Vagina (tissue), 2 donors: ENCODE results near the gene PCED1A. TPM values are rescaled to one million over a fixed set of nuclear protein-coding genes. Genes with fewer than 3 reads are reported as not detected.

ENCODE experiments used
- DNase-seq, 2 donors: peaks; one replicate each; pipeline ENCODE4 v3.0.0-alpha.2; 2017; ENCODE audit errors: extremely low spot score in 2 of 2
- H3K27ac ChIP-seq: fragments of 200-600 bp; sonication (generic); one replicate; pipeline ENCODE4 v1.5.1; 2019
- H3K27me3 ChIP-seq: fragments of 200-600 bp; sonication (generic); one replicate; pipeline ENCODE4 v1.5.1; 2019
- H3K36me3 ChIP-seq, 2 donors: fragments of 200-600 bp; sonication (generic); one replicate each; pipeline ENCODE4 v1.5.1; 2017 to 2019
- H3K4me1 ChIP-seq: fragments of 200-600 bp; sonication (generic); one replicate; pipeline ENCODE4 v1.5.1; 2019
- H3K4me3 ChIP-seq, 2 donors: fragments of 200-600 bp; sonication (generic); 1 replicate in 1 of 2; 2 replicates in 1 of 2; pipeline ENCODE4 v1.5.1; 2016 to 2019
- H3K9me3 ChIP-seq: fragments of 200-600 bp; sonication (generic); one replicate; pipeline ENCODE4 v1.5.1; 2019
- POLR2A ChIP-seq, 2 donors: fragments of 450-650 bp; IDR thresholded peaks; one replicate each; pipeline ENCODE4 v1.6.1; 2017; ENCODE audit warnings: antibody characterized with exemption in 2 of 2, mild to moderate bottlenecking in 2 of 2, moderate library complexity in 2 of 2
- POLR2AphosphoS5 ChIP-seq, 2 donors: sonication (generic); formaldehyde crosslinking; IDR thresholded peaks; one replicate each; pipeline ENCODE4 v1.9.0; 2017; ENCODE audit warnings: antibody characterized with exemption in 2 of 2, mild to moderate bottlenecking in 2 of 2, low read depth in 1 of 2; ENCODE audit not compliant: insufficient read depth in 1 of 2
- intact Hi-C: fragments of 100-400 bp; cut with DNase I; formaldehyde crosslinking; loops from one replicate; pipeline ENCODE4 v1.15.1; 2023
- total RNA-seq: library from RNA; depleted of rRNA; stranded (reverse); fragments of >200 nt; gene quantifications from one replicate; pipeline ENCODE4 v1.2.3, GENCODE V29; 2016
- TF ChIP-seq, protein P1 (sequence below), 3 experiments: fragments of 450-650 bp in 2 of 3; fragments of 200-600 bp in 1 of 3; sonication (generic) in 1 of 3; IDR thresholded peaks; one replicate each; pipeline ENCODE4 v1.5.1; 2017 to 2019; ENCODE audit warnings: antibody characterized with exemption in 3 of 3, mild to moderate bottlenecking in 2 of 3, moderate library complexity in 2 of 3

PCED1A gene
- total RNA-seq, 1 donor from 2014 or later, result 22.1 TPM

GRCh38 chr20:2826655-2827054, 13.8 kb downstream of the PCED1A start:
- DNase-seq, result no peak
- no peak overlapping the region for H3K4me3 ChIP-seq
- H3K27ac ChIP-seq, result no peak overlapping the region
- TF ChIP-seq, protein P1, sequence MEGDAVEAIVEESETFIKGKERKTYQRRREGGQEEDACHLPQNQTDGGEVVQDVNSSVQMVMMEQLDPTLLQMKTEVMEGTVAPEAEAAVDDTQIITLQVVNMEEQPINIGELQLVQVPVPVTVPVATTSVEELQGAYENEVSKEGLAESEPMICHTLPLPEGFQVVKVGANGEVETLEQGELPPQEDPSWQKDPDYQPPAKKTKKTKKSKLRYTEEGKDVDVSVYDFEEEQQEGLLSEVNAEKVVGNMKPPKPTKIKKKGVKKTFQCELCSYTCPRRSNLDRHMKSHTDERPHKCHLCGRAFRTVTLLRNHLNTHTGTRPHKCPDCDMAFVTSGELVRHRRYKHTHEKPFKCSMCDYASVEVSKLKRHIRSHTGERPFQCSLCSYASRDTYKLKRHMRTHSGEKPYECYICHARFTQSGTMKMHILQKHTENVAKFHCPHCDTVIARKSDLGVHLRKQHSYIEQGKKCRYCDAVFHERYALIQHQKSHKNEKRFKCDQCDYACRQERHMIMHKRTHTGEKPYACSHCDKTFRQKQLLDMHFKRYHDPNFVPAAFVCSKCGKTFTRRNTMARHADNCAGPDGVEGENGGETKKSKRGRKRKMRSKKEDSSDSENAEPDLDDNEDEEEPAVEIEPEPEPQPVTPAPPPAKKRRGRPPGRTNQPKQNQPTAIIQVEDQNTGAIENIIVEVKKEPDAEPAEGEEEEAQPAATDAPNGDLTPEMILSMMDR (IDR thresholded peaks at IDR 0.05), result no peak
- TF ChIP-seq POLR2AphosphoS5 (IDR thresholded peaks at IDR 0.05; ENCODE audit: insufficient read depth in 1 of 2, low read depth in 1 of 2) (no peak), POLR2A (IDR thresholded peaks at IDR 0.05) (no peak)
- no peaks in the 10 kb centered on the region for H3K36me3 ChIP-seq
- H3K27me3 ChIP-seq, result no peaks in the 10 kb centered on the region
- peaks cover 10% of the 10 kb centered on the region for H3K4me1 ChIP-seq
- intact Hi-C loops, result no loop called here
- no peaks in the 10 kb centered on the region for H3K9me3 ChIP-seq

DNA sequence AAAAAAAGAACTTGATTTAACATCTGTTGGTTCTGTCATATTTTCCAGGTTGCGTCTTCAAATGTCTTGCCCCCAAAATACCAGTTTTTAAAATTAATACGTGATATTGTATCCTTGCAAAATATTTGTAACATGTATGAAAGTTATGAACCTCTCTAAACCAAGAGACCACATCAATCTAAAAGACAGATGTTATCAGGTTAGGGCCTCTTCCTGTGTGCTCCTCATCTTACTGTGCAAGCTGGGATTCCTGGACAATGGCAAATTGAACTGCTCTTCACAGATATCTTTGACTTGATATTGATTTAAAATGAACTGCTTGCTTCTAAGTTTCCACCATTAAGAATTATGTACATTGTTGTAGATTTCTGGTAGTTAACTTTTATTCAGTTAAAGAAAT, 14.7 kb downstream of the PCED1A start:
- Histone ChIP-seq H3K9me3 (no peaks in the 10 kb centered on the region), H3K4me1 (peaks cover 15% of the 10 kb centered on the region), H3K4me3 (no peak overlapping the region), H3K27ac (no peak overlapping the region), H3K36me3 (no peaks in the 10 kb centered on the region), H3K27me3 (no peaks in the 10 kb centered on the region)
- TF ChIP-seq, protein P1 (IDR thresholded peaks at IDR 0.05), result no peak
- no peak for TF ChIP-seq POLR2AphosphoS5 (IDR thresholded peaks at IDR 0.05; ENCODE audit: insufficient read depth in 1 of 2, low read depth in 1 of 2)
- DNase-seq, result no peak
- intact Hi-C loops, result no loop called here

DNA sequence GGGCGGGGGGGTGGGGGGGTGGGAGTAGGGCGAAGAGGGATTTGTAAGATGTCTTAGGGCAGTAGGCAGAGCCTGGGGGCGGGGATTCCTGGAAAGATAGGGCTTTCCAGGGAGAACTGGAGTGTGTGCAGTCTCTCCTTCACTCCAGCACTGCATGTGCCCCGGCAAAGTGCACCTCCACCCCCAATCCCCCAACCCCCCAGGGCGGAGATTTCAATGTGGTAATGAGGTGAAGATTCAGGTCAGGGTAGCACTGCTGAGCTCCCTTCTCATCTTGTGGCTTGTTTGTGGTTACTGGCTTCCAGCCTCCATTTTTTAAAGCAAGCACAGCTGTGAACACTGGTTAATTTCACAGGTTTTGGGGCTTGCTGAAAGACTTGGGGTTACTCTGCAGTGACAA, 18.4 kb downstream of the PCED1A start:
- Histone ChIP-seq H3K36me3 (no peaks in the 10 kb centered on the region), H3K27me3 (no peaks in the 10 kb centered on the region), H3K27ac (no peak overlapping the region), H3K9me3 (no peaks in the 10 kb centered on the region), H3K4me3 (peak overlapping the region in 1 of 2 donors; percentile 19), H3K4me1 (peaks cover 23% of the 10 kb centered on the region)
- intact Hi-C loops, result no loop called here
- peak in 1 of 2 donors; percentile 81 for DNase-seq
- TF ChIP-seq POLR2AphosphoS5 (IDR thresholded peaks at IDR 0.05; ENCODE audit: insufficient read depth in 1 of 2, low read depth in 1 of 2), result no peak
- TF ChIP-seq POLR2A (IDR thresholded peaks at IDR 0.05), result no peak

DNA sequence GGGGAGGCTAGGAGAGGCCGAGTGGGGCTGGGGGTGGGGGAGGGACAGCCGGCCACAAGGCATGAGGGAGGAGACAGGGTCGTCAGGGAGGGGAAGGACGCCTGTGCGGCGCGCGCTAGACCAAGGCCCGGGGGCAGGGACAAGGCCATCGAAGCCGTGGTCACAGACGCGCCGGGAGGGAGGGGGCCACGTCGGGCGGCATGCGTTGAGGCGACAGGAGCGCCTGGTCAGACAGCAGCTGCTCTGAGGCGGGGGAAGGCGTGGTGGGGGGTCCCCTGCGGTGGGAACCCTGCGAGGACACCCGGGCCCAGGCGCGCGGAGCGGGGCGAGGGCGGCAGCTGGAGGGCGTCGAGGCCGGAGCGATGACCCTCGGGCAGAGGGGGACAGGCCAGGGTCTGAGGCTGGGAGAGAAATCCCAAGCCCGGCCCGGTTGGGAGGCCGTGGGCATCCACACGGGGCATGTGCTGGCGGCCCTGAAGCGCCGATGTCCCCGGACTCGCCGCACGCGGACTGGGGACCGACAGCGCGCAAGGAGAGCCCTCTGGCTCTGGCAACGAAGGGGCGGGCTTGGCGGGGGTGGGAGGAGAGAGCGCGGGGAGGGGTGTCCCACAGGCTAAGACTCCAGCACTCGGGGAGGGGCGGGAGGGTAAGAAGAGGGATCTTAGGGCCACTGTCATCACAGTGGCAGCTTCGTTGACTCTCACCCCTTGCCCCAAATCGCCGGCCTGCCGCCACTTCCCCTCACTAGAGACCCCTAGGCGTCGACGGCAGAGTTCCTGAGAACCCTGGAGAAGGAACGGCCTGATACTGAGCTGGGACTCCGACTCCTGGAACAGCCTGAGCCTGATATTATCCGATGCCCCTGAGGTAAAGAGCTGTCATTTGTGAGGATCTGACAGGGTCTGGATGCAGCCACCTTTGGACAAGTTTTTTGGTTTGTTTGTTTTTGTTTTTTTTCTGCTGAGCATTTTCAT, 19.3 kb downstream of the PCED1A start:
- peak overlapping the region; percentile 59 for H3K27ac ChIP-seq
- H3K36me3 ChIP-seq, result no peaks in the 10 kb centered on the region
- peaks cover 32% of the 10 kb centered on the region for H3K4me1 ChIP-seq
- DNase-seq, result no peak
- intact Hi-C loops, result no loop called here
- no peaks in the 10 kb centered on the region for H3K9me3 ChIP-seq
- H3K4me3 ChIP-seq, result peak overlapping the region in 1 of 2 donors; percentile 19
- TF ChIP-seq POLR2AphosphoS5 (IDR thresholded peaks at IDR 0.05; ENCODE audit: insufficient read depth in 1 of 2, low read depth in 1 of 2) (no peak), POLR2A (IDR thresholded peaks at IDR 0.05) (no peak)
- TF ChIP-seq, protein P1 (IDR thresholded peaks at IDR 0.05), result no peak
- no peaks in the 10 kb centered on the region for H3K27me3 ChIP-seq

DNA sequence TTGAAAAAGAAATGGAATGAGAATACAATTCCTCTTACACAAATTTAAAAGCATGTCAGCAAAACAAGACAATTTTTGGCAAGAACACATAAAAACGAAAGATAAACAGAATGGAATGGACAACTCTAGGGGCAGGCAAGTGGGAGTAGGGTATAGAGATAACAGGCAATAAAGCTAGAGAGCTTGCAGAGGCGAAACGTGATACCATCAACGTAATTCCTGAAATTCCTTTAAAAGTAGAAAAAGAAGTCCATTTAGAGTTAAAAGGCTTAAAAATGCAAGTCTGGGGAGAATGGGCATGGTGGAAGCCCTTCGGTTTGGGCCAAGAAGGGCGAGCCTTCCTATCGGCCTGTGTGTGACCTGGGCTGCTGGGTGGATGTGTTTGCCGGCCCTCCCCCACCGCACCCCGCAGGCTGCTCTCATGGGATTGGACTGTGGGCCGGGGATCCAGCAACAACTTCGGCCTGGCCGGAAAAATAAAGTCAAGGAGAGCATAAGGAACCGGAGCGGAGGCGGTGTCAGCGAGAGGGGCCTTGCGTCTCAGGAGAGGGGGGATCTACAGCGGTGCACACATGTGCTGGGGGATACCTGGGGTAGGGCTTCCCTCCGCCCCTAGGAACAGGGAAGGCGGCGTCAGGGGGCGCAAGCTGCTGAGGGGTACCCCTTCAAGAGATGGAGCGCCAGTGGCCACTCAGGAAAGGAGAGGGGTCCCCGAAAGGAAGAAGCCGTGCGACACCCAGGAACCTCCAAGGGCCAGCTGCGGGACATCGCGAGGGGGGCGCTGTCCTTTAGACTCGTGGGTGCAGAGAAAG, 20.2 kb downstream of the PCED1A start:
- DNase-seq, result no peak
- H3K9me3 ChIP-seq, result no peaks in the 10 kb centered on the region
- H3K36me3 ChIP-seq, result no peaks in the 10 kb centered on the region
- TF ChIP-seq, protein P1 (IDR thresholded peaks at IDR 0.05), result no peak
- TF ChIP-seq POLR2AphosphoS5 (IDR thresholded peaks at IDR 0.05; ENCODE audit: insufficient read depth in 1 of 2, low read depth in 1 of 2) (no peak), POLR2A (IDR thresholded peaks at IDR 0.05) (no peak)
- peak overlapping the region; percentile 59 for H3K27ac ChIP-seq
- no peaks in the 10 kb centered on the region for H3K27me3 ChIP-seq
- H3K4me3 ChIP-seq, result peak overlapping the region; percentile 19 to 28
- peaks cover 38% of the 10 kb centered on the region for H3K4me1 ChIP-seq
- intact Hi-C loops, result no loop called here
